GM12872 (cell line): ENCODE measurements around the gene POLD3.

Experiments
- CTCF ChIP-seq: IDR thresholded peaks from 3 replicates; pipeline ENCODE4 v1.5.1; 2011; ENCODE audit warnings: low read depth, mild to moderate bottlenecking, low read length, moderate library complexity; ENCODE audit not compliant: insufficient read depth

POLD3 gene

GRCh38 chr11:74682731-74683278 is 90.4 kb downstream of the POLD3 start:
- no peak for TF ChIP-seq CTCF

- no peak for TF ChIP-seq CTCF
These were observed 91.0 kb downstream of the POLD3 start for GRCh38 chr11:74683279-74683871.

GRCh38 chr11:74683941-74684481 is 91.6 kb downstream of the POLD3 start:
- TF ChIP-seq CTCF: no peak

GRCh38 chr11:74684661-74685060 is 92.3 kb downstream of the POLD3 start:
- no peak for TF ChIP-seq CTCF

- no peak for TF ChIP-seq CTCF
These were observed 93.0 kb downstream of the POLD3 start for GRCh38 chr11:74685338-74685737.

- TF ChIP-seq CTCF: no peak
These were observed 93.5 kb downstream of the POLD3 start for GRCh38 chr11:74685905-74686304.

- no peak for TF ChIP-seq CTCF
These were observed 94.4 kb downstream of the POLD3 start for GRCh38 chr11:74686792-74687191.
